ENCODE data around the gene ACVR1.
A peak's percentile ranks its signal among the peaks of the same experiment; 100 is the strongest.

ACVR1 gene

GRCh38 chr2:157876066-157876785 is at the start of gene ACVR1:
TSS of gene ACVR1 (minus strand) at chr2:157876330. CDS start at chr2:157799493, 76,837 bp downstream.
- peak; percentile 24 for DNase-seq

DNA sequence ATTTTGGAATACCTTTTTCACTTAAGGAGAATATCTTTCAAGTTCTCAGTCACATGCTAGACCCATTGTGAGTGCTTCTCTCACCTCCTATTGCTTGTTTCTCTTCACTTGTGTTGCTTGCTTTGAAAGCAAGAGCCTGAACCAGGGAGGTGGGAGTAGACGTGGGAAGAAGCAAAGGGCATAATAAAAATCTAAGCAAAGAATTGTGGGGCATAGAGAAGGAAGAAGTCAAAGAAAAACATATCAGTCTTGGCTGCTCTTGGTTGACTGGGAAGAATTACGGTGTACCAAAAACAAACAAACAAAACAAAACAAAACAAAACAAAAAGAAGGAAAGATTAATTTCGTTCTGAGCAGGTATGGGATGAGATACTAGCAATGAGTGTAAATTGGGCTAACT is 48.9 kb upstream of the ACVR1 start:
- DNase-seq, result no peak

DNA sequence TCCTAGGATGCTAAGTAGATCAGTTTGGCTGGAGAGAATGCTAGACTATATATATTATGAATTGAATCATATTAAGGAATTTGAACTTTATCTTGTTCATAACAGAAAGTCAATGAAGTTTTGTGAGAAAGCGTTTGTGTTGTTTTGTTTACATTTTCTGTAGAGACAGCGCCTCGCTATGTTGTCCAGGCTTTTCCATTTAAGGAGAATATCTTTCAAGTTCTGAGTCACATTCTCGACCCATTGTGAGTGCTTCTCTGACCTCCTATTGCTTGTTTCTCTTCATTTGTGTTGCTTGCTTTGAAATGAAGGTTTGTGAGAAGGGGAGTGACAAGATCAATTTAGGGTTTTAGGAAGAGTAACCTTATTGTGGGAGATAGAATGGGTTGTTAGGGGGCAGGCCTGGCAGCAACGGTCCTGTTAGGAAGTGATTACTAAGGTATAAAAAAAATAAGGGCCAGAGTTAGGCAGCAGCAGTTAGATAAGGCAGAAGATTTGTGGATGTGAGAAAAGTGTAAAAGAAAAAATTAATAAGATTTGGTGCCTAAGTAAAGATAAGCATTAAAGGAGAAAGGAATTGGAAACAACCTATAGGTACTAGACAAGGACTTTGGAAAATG is 47.6 kb upstream of the ACVR1 start:
- no peak for DNase-seq

DNA sequence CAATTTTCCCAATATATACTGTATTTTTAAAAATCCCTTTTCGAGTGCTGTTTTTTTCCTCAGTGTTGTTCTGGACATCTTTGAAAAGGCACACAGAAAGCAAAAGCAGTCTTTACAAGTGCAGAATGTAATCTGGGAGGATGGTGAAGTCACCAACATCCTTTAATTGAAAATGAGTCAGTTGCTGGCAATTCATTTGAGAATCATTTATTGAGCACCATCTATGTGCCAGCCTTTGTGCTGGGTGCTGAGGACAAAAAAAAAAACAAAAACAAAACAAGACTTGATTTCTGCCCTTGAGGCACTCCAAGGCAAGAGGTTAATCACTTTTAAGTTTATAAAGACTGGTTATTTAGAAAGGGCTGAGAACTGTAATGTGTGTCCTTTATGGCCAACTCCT is 46.7 kb upstream of the ACVR1 start:
- DNase-seq, result no peak

DNA sequence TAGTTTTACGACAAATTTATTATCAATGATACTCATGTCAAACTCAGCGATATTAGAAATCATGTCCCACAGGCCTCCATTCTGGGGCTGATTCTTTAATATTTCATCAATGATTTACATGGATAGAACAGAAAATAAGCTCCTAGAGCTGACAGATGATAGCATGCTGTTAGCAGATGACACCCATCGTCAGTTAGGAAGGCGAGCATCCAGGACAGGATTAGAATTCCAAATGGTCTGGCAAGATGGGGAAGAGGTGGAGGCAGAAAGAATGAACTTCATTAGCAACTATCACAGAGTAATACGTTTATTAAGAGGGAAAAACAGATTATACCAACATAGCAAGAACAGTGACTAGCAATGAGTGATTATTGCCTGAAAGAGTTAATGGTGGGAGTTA is 46.2 kb upstream of the ACVR1 start:
- no peak for DNase-seq

DNA sequence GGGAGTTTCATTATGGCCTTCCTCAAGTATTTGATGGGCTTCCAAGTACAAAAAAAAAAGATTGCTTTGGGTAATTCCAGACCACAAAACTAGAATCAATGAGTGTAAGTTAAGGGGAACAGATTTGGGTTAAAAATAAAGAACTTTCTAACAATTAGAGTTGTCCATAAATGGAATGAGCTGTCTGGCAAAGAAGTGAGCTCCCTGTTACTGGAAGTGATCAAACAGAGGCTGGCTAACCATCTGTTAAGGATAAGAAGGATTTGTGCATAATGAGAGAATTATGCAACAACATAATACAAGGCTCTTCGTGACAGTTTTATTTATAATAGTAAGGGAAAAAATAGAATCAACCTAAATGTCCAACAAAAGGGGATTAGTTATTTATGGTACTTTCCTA is 44.6 kb upstream of the ACVR1 start:
- DNase-seq, result no peak

GRCh38 chr2:157919181-157919580 is 43.1 kb upstream of the ACVR1 start:
- DNase-seq, result no peak

- DNase-seq, result no peak
These were observed 42.2 kb upstream of the ACVR1 start for GRCh38 chr2:157918319-157918718.

DNA sequence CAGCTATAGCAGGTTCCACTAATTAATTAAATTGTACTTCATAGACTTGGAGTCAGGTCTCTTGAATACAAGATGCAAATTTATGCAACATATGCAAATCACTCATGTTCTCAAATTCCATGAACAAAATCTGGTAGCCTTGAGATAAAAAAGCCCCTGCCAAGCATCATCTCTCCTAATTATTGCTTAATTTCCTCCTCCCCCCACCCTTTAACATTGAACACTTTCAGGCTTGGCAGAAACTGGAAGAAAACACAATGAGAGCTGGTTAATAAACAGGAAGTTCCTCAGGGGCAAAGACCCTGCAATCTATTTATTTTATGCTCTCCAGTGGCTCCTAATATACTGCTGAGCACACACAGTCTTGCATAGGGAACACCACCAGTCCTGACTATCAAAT is 35.6 kb upstream of the ACVR1 start:
- no peak for DNase-seq

DNA sequence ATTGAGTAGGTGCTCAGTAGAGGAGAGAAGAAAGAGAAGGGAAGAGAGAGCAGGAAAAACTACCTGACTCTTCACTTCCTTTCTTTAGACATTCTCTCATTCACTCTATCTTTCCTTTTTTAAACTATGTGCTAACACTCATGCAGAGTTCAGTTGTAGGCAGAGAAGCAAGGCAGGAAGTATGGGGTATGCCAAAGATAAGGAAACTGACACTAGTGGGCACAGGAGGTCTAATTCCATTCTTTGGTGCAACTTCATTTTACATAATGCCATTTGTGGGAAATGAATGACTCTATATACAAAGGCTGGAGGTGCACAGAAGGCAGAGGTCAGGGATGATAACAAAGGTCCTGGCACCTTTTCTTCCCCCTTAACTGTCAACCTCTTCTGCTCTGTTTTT is 35.1 kb upstream of the ACVR1 start:
- no peak for DNase-seq

GRCh38 chr2:157905092-157905491 is 29.0 kb upstream of the ACVR1 start:
- no peak for DNase-seq

DNA sequence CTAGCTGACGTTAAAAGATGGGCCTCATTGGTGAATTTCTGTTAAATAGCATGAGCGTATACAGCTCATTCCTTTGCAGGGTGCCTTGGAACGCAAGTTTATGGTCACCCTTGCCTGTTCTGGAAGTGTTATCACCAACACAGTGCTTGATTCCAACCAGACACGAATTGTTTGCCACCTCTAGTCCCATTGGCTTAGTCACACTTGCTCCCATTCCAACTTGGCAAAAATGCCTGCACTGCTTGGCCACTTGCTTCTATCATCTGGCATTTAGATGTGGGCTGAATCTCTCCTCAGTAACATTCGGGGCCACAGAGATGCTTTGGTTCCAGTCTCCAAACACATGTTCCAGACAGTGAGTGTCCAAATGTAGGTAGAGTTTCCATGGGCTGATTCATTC is 27.5 kb upstream of the ACVR1 start:
- no peak for DNase-seq

DNA sequence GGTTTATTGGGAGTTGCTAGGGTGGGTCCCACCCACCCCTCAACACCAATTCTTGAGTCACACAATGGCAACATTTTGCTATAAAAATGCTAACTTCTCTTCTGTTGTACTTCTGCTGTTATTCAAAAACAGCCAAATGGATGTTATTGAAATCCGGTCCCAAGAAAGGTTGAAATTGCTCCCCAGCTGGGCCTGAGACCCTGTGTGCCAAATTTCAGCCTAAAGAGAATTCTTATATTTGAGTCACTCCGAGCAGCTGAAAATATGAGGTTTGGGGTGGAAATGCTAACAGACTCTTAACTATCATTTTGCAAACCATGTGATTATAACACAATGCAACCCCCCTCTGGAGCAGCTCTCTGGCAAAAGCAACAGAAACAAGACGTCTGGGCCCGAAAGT is 27.0 kb upstream of the ACVR1 start:
- DNase-seq, result no peak

DNA sequence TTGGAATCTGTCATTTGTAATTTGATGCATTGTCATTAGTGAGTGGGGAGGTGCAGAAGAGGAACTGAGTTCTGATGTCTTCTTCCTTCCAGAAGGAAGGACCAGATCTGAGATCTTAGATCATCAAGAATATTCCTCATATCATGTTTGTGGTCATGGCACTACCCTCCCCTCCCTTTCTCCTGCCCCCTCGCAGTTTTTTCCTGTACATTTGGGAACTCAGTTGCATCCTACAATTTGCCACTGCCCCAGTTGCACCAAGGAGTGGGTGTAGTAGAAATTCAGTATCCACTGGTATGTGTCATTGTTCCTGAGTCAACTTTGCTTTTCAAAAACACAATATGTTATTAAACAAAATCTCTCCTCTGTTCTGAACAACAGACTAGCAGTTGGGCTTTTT is 26.6 kb upstream of the ACVR1 start:
- no peak for DNase-seq

- DNase-seq, result no peak
These were observed 25.2 kb upstream of the ACVR1 start for GRCh38 chr2:157901325-157901724.

DNA sequence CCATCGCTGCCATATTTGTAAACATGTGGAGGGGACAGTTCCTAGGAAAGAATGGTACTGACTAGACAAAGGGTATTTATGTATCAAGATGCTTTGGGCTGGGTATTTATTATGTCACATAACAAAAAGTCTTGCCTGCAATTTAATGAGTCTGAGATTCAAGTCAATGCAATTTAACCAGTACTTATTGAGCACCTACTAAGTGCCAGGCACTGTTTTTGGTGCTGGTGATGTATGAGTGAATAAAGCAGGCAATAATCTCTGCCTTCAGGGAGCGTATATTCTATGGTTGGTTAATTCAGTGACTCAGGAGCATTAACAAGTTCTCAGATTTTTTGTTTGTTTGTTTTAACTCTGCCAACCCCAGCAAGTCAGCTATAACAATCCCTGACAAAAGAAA is 24.6 kb upstream of the ACVR1 start:
- no peak for DNase-seq

DNA sequence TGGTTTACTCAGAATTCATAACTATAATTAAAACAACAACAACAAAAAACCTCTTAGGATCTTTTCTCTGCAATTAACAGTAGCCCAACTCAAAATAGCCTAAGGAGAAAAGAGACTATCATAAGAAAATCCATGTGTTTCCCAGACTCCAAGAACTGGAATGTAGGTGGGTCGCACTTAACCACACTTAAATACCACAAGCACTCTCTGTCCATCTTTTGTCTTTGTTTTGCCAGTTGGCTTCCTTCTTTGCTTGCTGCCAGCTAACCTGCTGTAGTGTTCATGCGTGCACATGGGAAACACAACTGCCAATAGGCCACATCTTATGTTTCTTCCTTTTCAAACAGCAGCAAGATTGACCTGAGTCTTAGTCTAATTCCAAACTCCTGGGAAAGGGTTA is 24.1 kb upstream of the ACVR1 start:
- no peak for DNase-seq

DNA sequence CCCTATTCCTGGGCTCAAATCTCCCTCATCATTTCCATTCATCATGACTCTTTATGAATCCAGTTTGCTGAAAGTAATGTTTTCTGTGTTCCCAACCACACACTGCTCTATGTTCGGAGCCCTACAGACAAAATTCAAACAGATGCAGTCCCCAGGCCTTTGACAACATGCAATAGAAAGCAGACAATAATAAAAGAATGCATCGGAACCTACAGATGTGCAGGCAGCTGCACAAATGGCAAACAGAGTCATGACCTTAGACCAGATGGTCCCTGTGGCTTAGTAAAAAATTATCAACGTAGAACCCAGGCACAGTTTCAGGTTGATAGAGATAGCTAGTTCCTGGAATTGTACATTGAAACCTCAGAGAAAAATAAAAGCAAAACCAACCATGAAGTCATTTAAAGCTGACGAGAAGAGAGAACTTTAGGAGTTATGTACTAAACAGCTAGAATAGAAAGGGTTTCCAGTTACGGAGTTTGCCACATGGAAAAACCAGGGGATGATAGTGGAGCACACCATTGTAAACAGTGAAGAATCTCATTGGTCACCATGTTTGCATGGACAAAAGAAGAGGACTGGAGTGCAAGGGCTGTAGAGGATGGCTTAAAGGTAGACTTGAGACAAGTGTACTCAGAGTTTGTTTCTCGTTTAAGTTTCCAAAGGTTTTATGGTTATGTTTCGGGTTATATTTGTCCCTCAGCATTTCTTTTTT is 23.2 kb upstream of the ACVR1 start:
- DNase-seq, result no peak

DNA sequence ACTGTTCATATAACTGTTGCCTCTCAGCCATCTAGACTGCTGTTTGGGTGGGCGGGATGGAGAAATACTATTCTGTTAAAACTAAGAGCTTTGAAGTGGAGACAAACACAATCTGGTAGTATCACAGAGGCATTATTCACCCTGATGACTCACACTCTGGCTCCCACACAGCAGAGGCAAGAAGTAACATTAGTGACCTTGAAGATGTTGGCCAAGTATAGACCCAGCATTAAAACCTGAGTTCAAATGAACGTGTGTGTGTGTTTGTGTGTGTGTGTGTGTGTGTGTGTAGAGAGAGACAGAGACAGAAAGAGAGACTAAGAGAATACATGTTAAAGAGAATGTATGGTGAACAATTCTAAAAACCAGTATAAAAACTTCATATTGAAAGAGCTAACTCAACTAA is 22.5 kb upstream of the ACVR1 start:
- no peak for DNase-seq

DNA sequence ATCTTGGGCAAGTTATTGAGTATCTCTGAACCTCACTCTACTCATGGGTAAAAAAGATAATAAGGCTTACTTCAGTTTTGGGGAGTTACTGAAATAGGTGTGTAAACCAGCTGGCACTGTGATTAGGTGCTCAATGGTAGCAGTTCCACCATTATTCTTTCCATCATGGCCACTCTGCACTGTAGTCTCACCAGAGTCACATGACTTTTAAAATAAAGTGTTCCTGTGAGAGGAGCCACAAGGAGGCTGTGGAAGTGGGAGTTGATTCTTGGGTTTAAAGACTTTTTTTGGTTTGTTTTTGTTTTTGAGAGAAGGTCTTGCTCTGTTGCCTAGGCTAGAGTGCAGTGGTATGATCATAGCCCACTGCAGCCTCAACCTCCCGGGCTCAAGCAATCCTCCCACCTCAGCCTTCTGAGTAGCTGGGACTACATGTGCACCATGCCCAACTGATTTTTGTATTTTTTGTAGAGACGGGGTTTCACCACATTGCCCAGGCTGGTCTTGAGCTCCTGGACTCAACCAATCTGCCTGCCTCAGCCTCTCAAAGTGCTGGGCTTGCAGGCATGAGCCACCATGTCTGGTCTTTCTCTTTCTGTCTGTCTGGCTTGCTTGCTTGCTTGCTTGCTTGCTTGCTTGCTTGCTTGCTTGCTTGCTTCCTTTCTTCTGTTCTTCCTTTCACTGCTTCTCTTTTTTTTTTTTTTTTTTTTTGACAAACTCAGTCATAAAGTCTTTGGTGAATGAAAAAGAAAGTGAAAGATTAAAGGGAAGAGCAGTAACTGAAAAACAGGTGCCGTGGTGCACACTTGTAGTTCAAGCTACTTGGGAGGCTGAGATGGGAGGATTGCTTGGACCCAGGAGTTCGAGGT is 21.2 kb upstream of the ACVR1 start:
- DNase-seq, result no peak

DNA sequence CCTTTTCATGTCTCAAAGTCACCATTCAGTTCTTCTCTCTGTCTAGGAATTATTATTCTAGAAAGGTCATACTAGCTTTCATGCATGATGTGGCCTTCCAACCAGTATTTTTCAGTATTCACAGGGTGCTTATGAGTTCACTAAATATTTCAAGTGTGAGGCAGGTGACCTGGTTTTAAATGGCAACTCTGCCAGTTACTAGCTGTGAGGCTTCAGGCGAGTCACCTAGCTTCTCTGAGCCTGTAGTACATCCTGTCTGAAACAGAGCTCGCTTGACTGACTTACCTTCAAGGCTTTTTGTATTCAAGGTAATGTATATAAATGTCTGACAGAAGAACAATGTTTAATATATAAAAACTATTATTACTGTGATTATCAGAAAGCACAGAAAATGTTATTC is 19.4 kb upstream of the ACVR1 start:
- DNase-seq, result no peak

DNA sequence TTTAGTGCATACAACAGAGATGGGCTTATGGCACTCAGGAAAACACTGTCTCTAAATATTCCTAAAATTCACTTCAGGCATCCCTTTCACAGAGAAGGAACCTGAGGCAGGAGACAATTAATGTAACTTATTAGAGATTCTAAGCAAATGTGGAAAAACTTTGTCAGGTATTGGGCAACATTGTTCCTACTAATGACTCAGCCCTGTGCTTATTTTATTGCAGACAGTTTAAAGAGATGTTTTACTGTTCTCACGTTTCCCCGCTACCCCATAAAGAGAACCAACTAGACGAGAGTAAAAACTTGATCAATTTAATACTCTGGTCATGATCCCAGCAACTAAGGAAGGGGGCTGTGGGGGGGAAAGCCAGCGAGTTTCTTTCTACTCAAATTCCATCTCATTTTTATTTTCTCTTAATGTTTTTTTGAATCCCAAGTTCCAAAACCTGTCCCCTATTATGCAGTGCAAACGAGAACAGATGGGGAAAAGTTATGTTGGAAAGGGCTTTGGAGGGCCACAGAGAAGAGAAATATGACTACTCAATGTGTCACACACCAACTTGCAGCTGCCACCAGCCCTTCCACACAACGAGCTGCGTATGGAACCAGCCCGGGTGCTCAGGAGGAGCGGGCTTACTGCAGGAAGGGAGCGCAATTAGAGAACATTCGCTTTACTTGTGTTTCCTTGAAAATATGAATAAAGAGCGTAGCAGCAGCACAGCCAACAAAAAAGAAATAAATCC is 18.7 kb upstream of the ACVR1 start:
- DNase-seq, result no peak

GRCh38 chr2:157893611-157894010 is 17.5 kb upstream of the ACVR1 start:
- no peak for DNase-seq

Data from GF-D8 (cell line).